Keratinocyte (primary cell): ENCODE measurements around the gene ZIC4. TPM values are rescaled to one million over a fixed set of nuclear protein-coding genes. Genes with fewer than 3 reads are reported as not detected.

Experiments used
- DNase-seq: peaks from one replicate; pipeline ENCODE4 v3.0.0-alpha.2; 2011; ENCODE audit warnings: low read depth, missing footprints, low spot score
- FAIRE-seq: peaks from 2 replicates; lab custom pipeline; 2011; peaks lifted over from hg19 to GRCh38; lab: Jason Lieb, UNC
- H2AFZ ChIP-seq: 2 replicates; pipeline ENCODE4 v1.6.0; 2012; ENCODE audit warnings: low read length, control low read depth, inconsistent platforms; ENCODE audit not compliant: control insufficient read depth
- H3K27ac ChIP-seq: 2 replicates; pipeline ENCODE4 v1.5.1; 2011; ENCODE audit warnings: low read length; ENCODE audit not compliant: control insufficient read depth, insufficient read depth
- H3K27me3 ChIP-seq: 3 replicates; pipeline ENCODE4 v1.6.0; 2011; ENCODE audit warnings: low read length; ENCODE audit not compliant: control insufficient read depth, insufficient read depth; ENCODE audit errors: extremely low read depth
- H3K36me3 ChIP-seq, 2 experiments: 2 replicates in 1 of 2; 3 replicates in 1 of 2; pipeline ENCODE4 v1.5.1; 2011; ENCODE audit warnings: low read length in 2 of 2, mild to moderate bottlenecking in 1 of 2; ENCODE audit not compliant: control insufficient read depth in 2 of 2, insufficient read depth in 2 of 2; ENCODE audit errors: extremely low read depth in 1 of 2
- H3K4me1 ChIP-seq: 3 replicates; pipeline ENCODE4 v1.5.1; 2011; ENCODE audit warnings: low read length; ENCODE audit not compliant: control insufficient read depth, insufficient read depth; ENCODE audit errors: extremely low read depth
- H3K4me2 ChIP-seq: 3 replicates; pipeline ENCODE4 v1.6.0; 2011; ENCODE audit warnings: low read depth, low read length; ENCODE audit not compliant: control insufficient read depth, insufficient read depth; ENCODE audit errors: extremely low read depth
- H3K4me3 ChIP-seq, 3 experiments: fragments of 200-600 bp in 1 of 3; sonication (generic) in 1 of 3; 2 replicates in 2 of 3; 3 replicates in 1 of 3; pipeline ENCODE4 v1.5.1; 2011 to 2016; ENCODE audit warnings: low read length in 3 of 3, mild to moderate bottlenecking in 3 of 3, control low read depth in 2 of 3, inconsistent platforms in 1 of 3, low read depth in 1 of 3, mixed read lengths in 1 of 3, mixed run types in 1 of 3, moderate library complexity in 1 of 3; ENCODE audit not compliant: control insufficient read depth in 2 of 3, insufficient read depth in 2 of 3; ENCODE audit errors: extremely low read depth in 1 of 3
- H3K79me2 ChIP-seq: 2 replicates; pipeline ENCODE4 v1.6.0; 2012; ENCODE audit warnings: low read length; ENCODE audit not compliant: control insufficient read depth, insufficient read depth
- H3K9ac ChIP-seq: 3 replicates; pipeline ENCODE4 v1.6.0; 2011; ENCODE audit warnings: low read length; ENCODE audit not compliant: control insufficient read depth, insufficient read depth; ENCODE audit errors: extremely low read depth
- H3K9me1 ChIP-seq: 3 replicates; pipeline ENCODE4 v1.6.0; 2011; ENCODE audit warnings: low read length; ENCODE audit not compliant: control insufficient read depth, insufficient read depth; ENCODE audit errors: extremely low read depth
- H3K9me3 ChIP-seq: 2 replicates; pipeline ENCODE4 v1.5.1; 2012; ENCODE audit warnings: low read depth, low read length; ENCODE audit not compliant: control insufficient read depth
- H4K20me1 ChIP-seq: 3 replicates; pipeline ENCODE4 v1.6.0; 2011; ENCODE audit warnings: low read length; ENCODE audit not compliant: control insufficient read depth, insufficient read depth; ENCODE audit errors: extremely low read depth
- CTCF ChIP-seq, 3 experiments: IDR thresholded peaks in 1 of 3; conservative IDR thresholded peaks in 1 of 3; optimal IDR thresholded peaks in 1 of 3; 2 replicates in 2 of 3; 3 replicates in 1 of 3; pipeline versions ENCODE3 to v1.5.1; 2011; ENCODE audit warnings: low read length in 3 of 3, mild to moderate bottlenecking in 3 of 3, moderate library complexity in 2 of 3, control low read depth in 1 of 3, inconsistent platforms in 1 of 3; ENCODE audit not compliant: insufficient read depth in 2 of 3; ENCODE audit errors: extremely low read depth in 1 of 3
- EZH2 ChIP-seq: IDR thresholded peaks from one replicate; pipeline ENCODE4 v1.6.1; 2012; ENCODE audit warnings: inconsistent platforms, mild to moderate bottlenecking, low read length, moderate library complexity
- dilution Hi-C: fragments of 300-500 bp; cut with MboI; formaldehyde crosslinking; loops from one replicate; pipeline ENCODE4 v1.7.0; 2020; ENCODE audit warnings: low sequenced_read_pairs; ENCODE audit not compliant: extremely low pct_ligation_motif_present
- polyA plus RNA-seq, 5 experiments: library from polyadenylated mRNA; depleted of rRNA in 3 of 5; stranded (reverse) in 3 of 5; stranded (forward) in 1 of 5; unstranded in 1 of 5; fragments of >200 nt; gene quantifications; 1 replicate in 1 of 5; 2 replicates in 3 of 5; 3 replicates in 1 of 5; pipeline versions ENCODE4 v1.2.1 to v1.2.3, GENCODE V29; 2011 to 2012; ENCODE audit warnings: missing spikeins in 2 of 5, low read depth in 1 of 5, low replicate concordance in 1 of 5

ZIC4 gene
- polyA plus RNA-seq, 1 donor (not counting 4 experiments of a cell fraction or from before 2014, with no cell fraction given): not detected

- DNase-seq (no peak), FAIRE-seq (no peak)
- Histone ChIP-seq H3K36me3 (no peaks in the 10 kb centered on the region), H3K9me3 (peaks cover 3% of the 10 kb centered on the region), H3K9ac (no peak overlapping the region), H3K27me3 (peaks cover 69% of the 10 kb centered on the region), H2AFZ (no peak overlapping the region), H3K9me1 (no peaks in the 10 kb centered on the region), H3K4me3 (no peak overlapping the region), H3K79me2 (no peaks in the 10 kb centered on the region), H4K20me1 (no peaks in the 10 kb centered on the region), H3K27ac (no peak overlapping the region), H3K4me1 (no peaks in the 10 kb centered on the region), H3K4me2 (no peak overlapping the region)
- TF ChIP-seq CTCF (optimal IDR thresholded peaks at IDR 0.05 in 1 of 3, IDR thresholded peaks at IDR 0.05 in 1 of 3, conservative IDR thresholded peaks at IDR 0.05 in 1 of 3; ENCODE audit: extremely low read depth in 1 of 3, insufficient read depth in 2 of 3, low read length in 3 of 3) (no peak), EZH2 (no peak)
- dilution Hi-C loops: no loop called here
Observed at GRCh38 chr3:147397155-147397874, 9.0 kb downstream of the ZIC4 start.

- FAIRE-seq: no peak
- dilution Hi-C loops: no loop called here
Observed at GRCh38 chr3:147396712-147397046, 9.7 kb downstream of the ZIC4 start.

More at GRCh38 chr3:147396712-147397046, 9.7 kb downstream of the ZIC4 start:
- no peaks in the 10 kb centered on the region for H4K20me1 ChIP-seq
- no peak overlapping the region for H3K4me2 ChIP-seq
- no peak overlapping the region for H3K4me3 ChIP-seq
- H3K79me2 ChIP-seq: no peaks in the 10 kb centered on the region
- H3K9me1 ChIP-seq: no peaks in the 10 kb centered on the region
- H3K27me3 ChIP-seq: peaks cover 75% of the 10 kb centered on the region
- H3K9me3 ChIP-seq: peaks cover 3% of the 10 kb centered on the region
- H3K9ac ChIP-seq: no peak overlapping the region
- H3K4me1 ChIP-seq: no peaks in the 10 kb centered on the region
- DNase-seq: no peak
- no peak overlapping the region for H3K27ac ChIP-seq
- H3K36me3 ChIP-seq: no peaks in the 10 kb centered on the region
- TF ChIP-seq CTCF (optimal IDR thresholded peaks at IDR 0.05 in 1 of 3, IDR thresholded peaks at IDR 0.05 in 1 of 3, conservative IDR thresholded peaks at IDR 0.05 in 1 of 3; ENCODE audit: extremely low read depth in 1 of 3, insufficient read depth in 2 of 3, low read length in 3 of 3) (no peak), EZH2 (peak; percentile 44)
- H2AFZ ChIP-seq: no peak overlapping the region
